NOMO-1 treated with dmso at 0.1 percent for 144 hours (cell line): ENCODE measurements around the gene ESPN.
"Not testable (repeated sequence)": the region's sequence is repeated elsewhere in the genome, so short reads cannot be mapped to it uniquely, and the experiment has no call there.

Experiments used
- DNase-seq: peaks from one replicate; lab custom pipeline; 2025; ENCODE audit not compliant: unreplicated experiment; lab: John Stamatoyannopoulos, UW

ESPN gene

GRCh38 chr1:6447016-6447817 is 22.6 kb downstream of the ESPN start:
- DNase-seq = no peak

DNA sequence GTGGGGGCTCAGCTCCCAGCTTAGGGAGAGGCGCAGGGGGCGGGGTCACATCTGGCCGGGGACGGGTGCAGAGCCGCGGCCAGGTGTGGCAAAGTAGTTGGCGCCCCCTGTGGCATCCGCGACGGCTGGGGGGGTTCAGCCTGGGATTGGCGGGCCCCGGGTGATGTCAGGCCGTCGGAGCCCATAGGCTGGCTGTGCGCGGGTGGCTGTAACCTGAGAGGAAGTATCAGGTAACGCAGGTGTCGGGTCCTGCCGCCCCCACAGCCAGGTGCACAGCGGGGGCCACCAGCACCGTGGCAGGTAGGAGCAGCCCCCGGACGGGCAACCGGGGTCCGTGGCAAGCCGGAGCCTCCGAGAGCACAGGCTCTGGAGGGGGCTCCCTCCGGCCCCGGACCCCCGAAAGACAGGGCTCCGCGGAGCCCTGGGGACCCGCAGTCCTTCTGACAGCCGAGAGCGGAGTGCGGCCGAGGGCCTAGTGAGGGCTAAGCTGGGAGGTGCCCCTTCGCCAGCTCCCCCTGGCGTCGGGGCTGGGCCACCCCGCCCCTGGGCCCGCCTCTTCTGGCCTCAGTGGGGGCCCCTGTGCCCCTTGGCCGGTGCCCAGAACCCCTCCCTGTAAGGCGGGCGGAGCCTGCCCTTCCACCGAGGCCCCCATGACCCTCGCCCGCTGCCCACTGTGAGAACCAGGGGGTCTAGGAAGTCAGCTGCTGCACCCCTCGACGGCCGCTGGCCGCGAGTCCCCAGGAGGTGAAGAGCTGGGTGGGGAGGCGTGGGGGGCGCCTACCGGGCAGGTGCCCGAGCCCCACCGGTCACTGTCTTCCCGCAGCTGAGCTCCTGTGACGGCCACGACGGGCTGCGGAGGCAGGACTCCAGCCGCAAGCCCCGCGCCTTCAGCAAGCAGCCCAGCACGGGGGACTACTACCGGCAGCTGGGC is 23.5 kb downstream of the ESPN start:
- DNase-seq = no peak

DNA sequence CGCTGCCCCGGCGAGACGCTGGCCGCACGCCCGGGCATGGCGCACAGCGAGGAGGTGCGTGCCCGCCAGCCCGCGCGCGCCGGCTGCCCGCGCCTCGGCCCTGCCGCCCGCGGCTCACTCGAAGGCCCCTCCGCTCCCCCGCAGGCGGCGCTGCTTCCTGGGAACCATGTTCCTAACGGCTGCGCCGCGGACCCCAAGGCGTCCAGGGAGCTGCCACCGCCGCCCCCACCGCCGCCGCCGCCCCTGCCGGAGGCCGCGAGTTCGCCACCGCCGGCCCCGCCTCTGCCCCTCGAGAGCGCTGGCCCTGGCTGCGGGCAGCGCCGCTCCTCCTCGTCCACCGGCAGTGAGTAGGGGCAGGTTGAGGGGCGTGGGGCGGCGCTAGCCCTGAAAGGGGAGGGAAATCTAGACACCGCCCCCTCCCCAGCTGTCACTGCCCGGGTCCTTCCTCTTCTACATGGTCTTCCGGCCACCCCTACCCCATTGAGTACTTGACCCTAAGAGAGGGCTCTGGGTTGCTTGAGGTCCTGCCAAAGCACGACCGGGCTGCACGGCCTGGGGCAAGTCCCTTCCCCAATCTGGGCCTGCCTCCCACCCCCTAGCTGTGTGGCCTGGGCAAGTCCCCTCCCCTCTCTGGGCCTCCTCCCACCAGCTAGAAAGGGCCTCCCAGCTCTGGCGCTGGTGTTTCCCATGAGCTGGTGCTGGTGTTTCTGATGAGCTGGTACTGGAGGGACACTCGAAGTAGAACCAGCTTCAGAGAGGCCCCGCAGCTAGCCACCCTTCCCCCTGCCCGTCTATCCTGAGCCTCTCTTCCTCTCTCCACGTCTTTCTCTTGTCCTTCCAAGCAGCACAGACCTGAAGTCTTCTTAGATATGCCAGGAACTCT is 24.4 kb downstream of the ESPN start:
- no peak for DNase-seq

- no peak for DNase-seq
These were observed 25.5 kb downstream of the ESPN start for GRCh38 chr1:6450005-6450450.

DNA sequence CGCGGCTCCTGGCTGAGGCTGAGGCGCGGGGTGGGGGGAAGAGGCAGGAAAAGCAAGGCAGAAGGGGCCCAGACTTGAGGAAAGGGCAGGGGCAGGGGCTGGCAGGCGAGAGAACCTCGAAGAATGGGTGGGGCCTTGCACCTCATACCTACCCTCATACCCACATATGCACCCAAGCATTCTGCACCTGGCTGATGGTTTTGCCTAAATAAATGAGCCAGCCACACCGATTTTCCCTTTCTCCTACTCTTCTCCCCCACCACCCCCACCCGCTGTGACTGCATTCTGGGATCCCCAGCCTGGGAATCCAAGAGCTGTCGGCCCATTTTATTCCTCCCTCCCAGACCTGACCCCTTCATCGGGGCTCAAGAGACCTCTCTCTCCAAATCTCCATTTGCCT is 25.9 kb downstream of the ESPN start:
- DNase-seq = not testable (repeated sequence)

- no peak for DNase-seq
These were observed 26.4 kb downstream of the ESPN start for GRCh38 chr1:6450943-6451373.

DNA sequence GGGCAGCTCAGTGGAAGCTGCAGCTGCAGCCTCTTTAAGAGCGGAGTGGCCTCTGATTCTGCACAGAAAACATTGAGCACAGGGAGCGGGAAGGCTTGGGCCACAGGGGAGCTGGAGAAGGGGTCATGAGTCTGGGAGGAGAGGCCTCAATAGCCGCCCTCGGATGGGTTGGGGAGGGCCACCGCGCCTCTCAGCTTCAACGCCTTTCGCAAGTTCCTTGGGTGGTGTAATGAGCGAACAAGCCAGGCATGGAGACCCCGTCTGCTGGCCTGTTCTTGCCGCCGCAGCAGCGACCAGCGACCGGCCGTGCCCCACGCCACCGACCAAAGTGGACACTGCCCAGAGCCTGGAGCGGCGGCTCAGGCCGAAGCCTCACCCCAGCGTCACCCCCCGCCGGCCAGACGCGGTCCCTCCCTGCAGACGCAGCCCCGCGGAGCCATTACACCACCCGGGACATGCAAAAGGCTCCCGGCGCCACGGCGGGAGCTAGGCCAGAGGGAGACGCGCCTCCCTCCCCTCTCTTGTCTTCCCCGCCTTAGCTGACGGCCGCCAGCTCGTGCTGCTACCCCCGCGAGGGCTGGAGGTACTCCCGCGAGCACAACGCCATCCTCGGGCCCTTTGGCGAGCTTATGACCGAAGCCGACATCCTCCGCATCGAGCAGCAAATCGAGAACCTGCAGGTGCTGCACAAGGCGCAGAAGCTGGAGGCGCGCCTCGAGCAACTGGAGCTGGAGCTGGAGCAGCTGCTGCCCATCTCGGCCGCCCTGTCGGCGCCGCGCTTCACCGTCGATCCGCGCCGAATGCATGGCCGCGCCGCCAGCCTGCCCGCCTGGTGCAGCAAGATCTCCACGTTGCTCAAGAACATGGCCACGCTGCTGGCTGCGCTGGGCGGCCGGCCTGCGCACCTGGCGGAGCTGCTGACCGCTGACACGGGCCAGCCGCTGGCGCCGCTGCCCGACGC is 29.6 kb downstream of the ESPN start:
- DNase-seq = not testable (repeated sequence)

GRCh38 chr1:6454856-6455751 is 30.5 kb downstream of the ESPN start:
- DNase-seq = no peak

DNA sequence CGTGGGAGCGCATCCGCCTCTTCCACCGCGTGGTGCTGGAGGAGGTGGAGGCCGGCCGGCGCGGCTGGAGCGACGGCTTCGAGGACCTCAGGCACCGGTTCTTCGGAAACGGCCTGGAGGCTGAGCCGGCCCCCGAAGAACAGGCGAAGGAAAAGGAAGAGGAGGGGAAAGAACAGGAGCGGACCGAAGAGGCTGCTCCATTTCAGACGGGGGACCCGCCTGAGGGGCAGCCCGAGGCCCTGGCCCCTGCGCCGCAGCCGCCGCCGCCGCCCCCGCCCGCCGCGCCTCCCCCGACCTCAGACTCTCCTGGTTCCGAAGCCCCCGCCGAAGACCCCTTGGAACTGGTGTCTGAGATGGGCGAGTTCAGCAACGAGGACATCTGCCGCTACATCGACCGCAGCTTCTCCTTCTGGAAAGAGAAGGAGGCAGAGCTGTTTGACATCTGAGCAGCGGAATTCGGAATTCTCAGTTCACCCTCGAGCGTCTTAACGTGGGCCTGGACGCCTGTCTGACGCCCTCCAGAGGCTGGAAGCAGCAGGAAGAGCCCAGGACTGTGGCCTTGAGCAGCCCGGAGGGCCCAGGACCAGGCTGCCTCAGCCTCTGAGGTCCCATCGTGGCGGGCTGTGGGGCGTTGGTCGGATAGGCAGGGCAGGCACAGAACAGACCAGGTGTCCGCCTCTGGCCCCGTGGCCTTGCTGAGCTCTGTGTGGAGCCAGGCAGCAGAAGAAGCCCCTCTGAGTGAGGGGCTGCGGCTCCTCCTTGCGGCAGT is 31.4 kb downstream of the ESPN start:
- not testable (repeated sequence) for DNase-seq

GRCh38 chr1:6456800-6457466 is 32.4 kb downstream of the ESPN start:
- DNase-seq = no peak

- DNase-seq = no peak
These were observed 35.3 kb downstream of the ESPN start for GRCh38 chr1:6459850-6460265.

DNA sequence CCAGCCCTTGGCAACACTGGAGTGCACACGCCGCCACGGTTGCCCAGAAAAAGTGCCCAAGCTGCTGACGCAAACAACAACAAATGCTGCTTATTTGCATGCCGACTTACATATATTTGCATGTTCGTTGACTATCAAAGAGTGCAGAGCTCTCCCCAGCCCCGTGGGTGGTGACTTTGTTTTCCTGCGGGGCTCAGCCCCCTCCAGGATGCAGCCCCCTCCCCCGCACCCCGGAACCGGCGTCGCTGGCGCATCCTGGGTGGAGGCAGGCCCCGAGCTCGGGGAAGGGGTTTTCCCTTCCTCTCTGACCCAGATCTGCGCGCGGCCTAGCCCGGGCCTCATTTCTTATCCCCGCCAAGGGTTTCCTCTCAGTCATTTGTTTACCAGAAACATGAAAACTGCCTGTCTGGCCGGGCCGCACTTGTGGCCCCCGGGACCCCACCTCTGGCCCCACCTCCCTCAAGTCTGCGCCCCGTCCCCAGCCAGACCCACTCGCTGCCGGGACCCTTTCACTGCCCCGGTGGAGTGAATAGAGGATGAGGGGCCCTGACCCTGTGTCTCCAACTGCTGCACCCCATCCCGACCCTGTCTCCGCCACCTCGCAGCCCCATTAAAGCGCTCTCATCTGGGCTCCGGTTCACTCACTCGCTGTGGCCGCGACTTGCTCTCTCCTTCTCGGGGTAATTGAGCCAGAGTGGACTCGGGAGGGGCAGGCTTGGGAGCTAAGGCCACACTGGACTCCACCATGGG is 35.9 kb downstream of the ESPN start:
- no peak for DNase-seq

GRCh38 chr1:6461051-6461530 is 36.5 kb downstream of the ESPN start:
- DNase-seq = no peak

DNA sequence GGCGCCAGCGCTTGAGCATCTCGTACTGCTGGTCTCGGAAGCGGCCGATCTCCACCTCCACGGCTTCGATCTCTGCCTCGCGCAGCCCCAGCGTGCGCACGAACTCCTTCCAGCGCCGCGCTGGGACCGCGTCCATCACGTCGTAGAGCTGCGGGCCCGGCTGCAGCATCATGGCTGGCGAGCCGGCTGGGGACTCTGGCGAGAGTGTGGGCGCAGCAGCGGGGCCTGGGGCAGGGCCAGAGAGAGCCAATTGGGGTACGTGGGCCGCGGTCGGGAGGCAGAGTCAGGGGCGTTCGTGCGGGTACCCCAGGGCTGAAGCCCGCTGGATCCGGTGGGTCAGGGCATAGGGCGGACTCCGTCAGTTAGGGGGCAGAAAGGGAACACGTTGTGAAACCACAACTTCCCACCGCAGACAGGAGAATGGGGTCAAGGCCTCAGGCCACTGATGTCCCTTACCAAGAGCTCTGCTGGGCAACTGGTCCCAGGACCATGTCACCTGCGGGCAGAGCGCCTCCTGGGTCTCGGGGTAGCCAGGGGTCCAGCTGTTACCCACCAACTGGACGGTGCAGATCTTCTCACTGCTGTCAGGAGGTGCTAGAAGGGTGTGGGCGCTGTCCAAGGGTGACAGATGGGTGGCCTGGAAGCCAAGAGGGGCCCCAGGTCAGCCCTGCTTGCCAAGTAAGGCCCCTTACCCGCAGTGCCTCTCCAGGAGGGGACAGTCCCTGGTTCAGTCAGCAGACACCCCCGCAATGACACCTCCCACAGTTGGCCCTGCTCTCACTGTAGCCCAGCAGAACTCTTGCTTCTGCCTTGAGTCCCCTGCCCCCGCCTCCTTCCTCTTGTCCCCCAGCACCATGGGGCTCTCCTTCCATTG is 37.2 kb downstream of the ESPN start:
- no peak for DNase-seq

DNA sequence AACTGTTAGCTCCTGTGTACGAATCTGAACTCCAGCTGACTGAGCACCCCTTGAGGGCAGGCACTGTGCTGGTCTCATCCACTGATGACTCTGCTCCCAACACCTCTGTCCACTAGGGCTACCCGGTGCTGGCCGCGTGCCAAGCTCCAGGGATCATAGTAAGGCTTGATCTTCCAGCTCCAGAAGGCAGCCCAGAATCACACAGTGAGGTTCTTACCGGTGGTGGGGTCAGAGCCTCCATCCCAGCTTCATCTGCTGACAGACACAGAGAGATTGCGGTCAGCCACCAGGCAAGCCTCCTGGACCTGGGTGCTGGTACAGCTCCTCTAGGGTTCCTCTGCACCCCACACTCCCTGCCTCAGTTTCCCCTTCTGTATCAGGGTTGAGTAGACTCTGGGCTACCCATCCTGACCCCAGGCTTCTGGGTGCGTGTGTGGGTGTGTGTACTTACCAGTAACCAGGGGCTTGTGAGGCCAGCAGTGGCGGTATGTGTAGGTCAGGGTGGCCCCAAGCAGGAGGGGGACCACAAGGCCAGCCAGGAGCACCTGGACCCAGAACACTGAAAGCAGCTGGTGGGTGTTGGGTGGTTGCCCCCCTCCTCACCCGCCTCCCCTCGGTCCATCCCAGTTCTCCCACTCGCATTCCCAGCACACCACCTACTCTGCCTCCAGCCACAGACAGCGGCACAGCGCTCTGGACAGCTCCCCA is 38.0 kb downstream of the ESPN start:
- DNase-seq = no peak
